CD14-positive monocyte (primary cell): ENCODE measurements around the gene CNP. TPM values are rescaled to one million over a fixed set of nuclear protein-coding genes. Genes with fewer than 3 reads are reported as not detected.

Source experiments
- DNase-seq, 3 donors: peaks; one replicate each; pipeline ENCODE4 v3.0.0-alpha.2; 2011 to 2022
- H2AFZ ChIP-seq: 2 replicates; pipeline ENCODE4 v1.6.0; 2012; ENCODE audit warnings: mild to moderate bottlenecking, low read depth, low read length, inconsistent platforms; ENCODE audit not compliant: insufficient read depth, poor library complexity, severe bottlenecking
- H3K27ac ChIP-seq, 2 donors: 1 replicate in 1 of 2; 2 replicates in 1 of 2; pipeline ENCODE4 v1.5.1; 2012 to 2013; ENCODE audit warnings: low read length in 2 of 2, control low read depth in 1 of 2, inconsistent platforms in 1 of 2, low read depth in 1 of 2, mild to moderate bottlenecking in 1 of 2
- H3K27me3 ChIP-seq, 2 donors: one replicate each; pipeline versions ENCODE4 v1.6.0 to v1.6.1; 2011 to 2013; ENCODE audit warnings: low read length in 2 of 2; ENCODE audit not compliant: control insufficient read depth in 2 of 2, insufficient read depth in 2 of 2
- H3K36me3 ChIP-seq, 2 donors: replicated peaks in 1 of 2; 1 replicate in 1 of 2; 2 replicates in 1 of 2; pipeline versions ENCODE4 v1.5.1 to v1.6.1; 2012 to 2013; ENCODE audit warnings: low read length in 2 of 2, control low read depth in 1 of 2, inconsistent platforms in 1 of 2, mild to moderate bottlenecking in 1 of 2; ENCODE audit not compliant: insufficient read depth in 2 of 2, control insufficient read depth in 1 of 2
- H3K4me1 ChIP-seq, 2 donors: 1 replicate in 1 of 2; 2 replicates in 1 of 2; pipeline versions ENCODE4 v1.5.1 to v1.6.1; 2012 to 2013; ENCODE audit warnings: low read length in 2 of 2, control low read depth in 1 of 2, inconsistent platforms in 1 of 2, mild to moderate bottlenecking in 1 of 2, moderate library complexity in 1 of 2; ENCODE audit not compliant: insufficient read depth in 2 of 2, control insufficient read depth in 1 of 2
- H3K4me2 ChIP-seq: replicated peaks from 2 replicates; pipeline ENCODE3; 2012; ENCODE audit warnings: low read length, moderate library complexity, mild to moderate bottlenecking; ENCODE audit not compliant: poor library complexity, severe bottlenecking; ENCODE audit errors: extremely low read depth
- H3K4me3 ChIP-seq, 3 experiments: fragments of 200-600 bp in 1 of 3; sonication (generic) in 1 of 3; replicated peaks in 1 of 3; 1 replicate in 2 of 3; 2 replicates in 1 of 3; pipeline ENCODE4 v1.5.1; 2011 to 2013; ENCODE audit warnings: low read length in 3 of 3, mild to moderate bottlenecking in 3 of 3, control low read depth in 2 of 3, low read depth in 2 of 3, inconsistent platforms in 1 of 3, moderate library complexity in 1 of 3
- H3K79me2 ChIP-seq: 2 replicates; pipeline ENCODE4 v1.6.0; 2012; ENCODE audit warnings: mild to moderate bottlenecking, control low read depth, inconsistent platforms, low read length, moderate library complexity; ENCODE audit not compliant: insufficient read depth
- H3K9ac ChIP-seq: 2 replicates; pipeline ENCODE4 v1.6.0; 2017; ENCODE audit warnings: low read length, mild to moderate bottlenecking; ENCODE audit not compliant: insufficient read depth, poor library complexity, severe bottlenecking
- H3K9me3 ChIP-seq, 2 donors: replicated peaks in 1 of 2; 1 replicate in 1 of 2; 2 replicates in 1 of 2; pipeline versions ENCODE4 v1.5.1 to v1.6.1; 2012 to 2013; ENCODE audit warnings: low read length in 2 of 2, control low read depth in 1 of 2; ENCODE audit not compliant: control insufficient read depth in 1 of 2, insufficient read depth in 1 of 2
- H4K20me1 ChIP-seq: 2 replicates; pipeline ENCODE4 v1.6.0; 2012; ENCODE audit warnings: mild to moderate bottlenecking, low read length, control low read depth, moderate library complexity; ENCODE audit not compliant: insufficient read depth
- H3K27ac Mint-ChIP-seq, 7 donors: one replicate each; pipeline ENCODE4 v1.8.0; 2020; ENCODE audit warnings: mild to moderate bottlenecking in 7 of 7, mixed read lengths in 7 of 7, moderate library complexity in 6 of 7, inconsistent platforms in 2 of 7
- H3K27me3 Mint-ChIP-seq, 3 donors: one replicate each; pipeline ENCODE4 v1.8.0; 2021 to 2022; ENCODE audit warnings: low read depth in 3 of 3, mild to moderate bottlenecking in 3 of 3, mixed read lengths in 3 of 3, moderate library complexity in 3 of 3, inconsistent platforms in 1 of 3
- H3K36me3 Mint-ChIP-seq, 2 donors: one replicate each; pipeline ENCODE4 v1.8.0; 2020; ENCODE audit warnings: mixed read lengths in 2 of 2, inconsistent platforms in 1 of 2, mild to moderate bottlenecking in 1 of 2
- H3K4me1 Mint-ChIP-seq: one replicate; pipeline ENCODE4 v1.8.0; 2020; ENCODE audit warnings: mild to moderate bottlenecking, mixed read lengths
- H3K4me3 Mint-ChIP-seq, 2 donors: one replicate each; pipeline ENCODE4 v1.8.0; 2020; ENCODE audit warnings: mild to moderate bottlenecking in 2 of 2, mixed read lengths in 2 of 2, moderate library complexity in 1 of 2
- H3K9me3 Mint-ChIP-seq, 7 donors: one replicate each; pipeline ENCODE4 v1.8.0; 2020 to 2022; ENCODE audit warnings: mixed read lengths in 7 of 7, mild to moderate bottlenecking in 6 of 7, moderate library complexity in 6 of 7, inconsistent platforms in 2 of 7
- CTCF ChIP-seq: fragments of 200-600 bp; IDR thresholded peaks from one replicate; pipeline ENCODE4 v1.8.0; 2022; ENCODE audit warnings: antibody characterized with exemption, mild to moderate bottlenecking
- WGBS: methylation state at CpG from one replicate; pipeline ENCODE4 v1.1.5; 2013; ENCODE audit warnings: missing lambda C conversion rate; ENCODE audit not compliant: insufficient coverage; 5-methylcytosine and 5-hydroxymethylcytosine counted together
- intact Hi-C, 2 donors: fragments of 100-400 bp; cut with micrococcal nuclease; formaldehyde crosslinking; loops; one replicate each; pipeline versions ENCODE4 v1.15.0 to v1.15.1; 2023
- polyA plus RNA-seq, 3 donors: library from polyadenylated mRNA; depleted of rRNA in 1 of 3; unstranded in 2 of 3; stranded (reverse) in 1 of 3; fragments of 300-500 nt in 2 of 3; fragments of >200 nt in 1 of 3; fragmentation: Illumina TruSeq in 2 of 3; gene quantifications; 1 replicate in 2 of 3; 2 replicates in 1 of 3; pipeline ENCODE4 v1.2.3, GENCODE V29; 2012 to 2021

The CNP gene
- polyA plus RNA-seq, 3 donors = 19.0 to 50.2 (median 47.0) TPM

GRCh38 chr17:41984454-41984853 lies 17.9 kb downstream of the CNP start:
- Mint-ChIP-seq H3K4me1 (no peaks in the 10 kb centered on the region), H3K27ac (peak overlapping the region in 2 of 7 donors; percentile 2 to 55), H3K9me3 (peaks cover 0 to 3% (median 0%) of the 10 kb centered on the region in 7 donors), H3K4me3 (no peak overlapping the region), H3K27me3 (peaks cover 0 to 1% (median 0%) of the 10 kb centered on the region in 3 donors), H3K36me3 (peaks cover 86 to 100% of the 10 kb centered on the region in 2 donors)
- Histone ChIP-seq H3K4me3 (no peak overlapping the region), H3K27ac (no peak overlapping the region), H3K79me2 (no peaks in the 10 kb centered on the region), H3K4me2 (no peak overlapping the region), H4K20me1 (peaks cover 39% of the 10 kb centered on the region), H3K9ac (no peak overlapping the region), H3K36me3 (peaks cover 91 to 97% of the 10 kb centered on the region in 2 donors), H3K4me1 (no peaks in the 10 kb centered on the region), H3K27me3 (no peaks in the 10 kb centered on the region), H3K9me3 (no peaks in the 10 kb centered on the region), H2AFZ (no peak overlapping the region)
- intact Hi-C loops = no loop called here
- TF ChIP-seq CTCF = no peak
- DNase-seq = no peak
- 91% methylated on average over 8 of the region's 8 CpGs for WGBS

- peaks cover 0 to 1% (median 0%) of the 10 kb centered on the region in 3 donors for H3K27me3 Mint-ChIP-seq
- Histone ChIP-seq H3K27me3 (no peaks in the 10 kb centered on the region), H3K4me3 (no peak overlapping the region), H3K79me2 (peaks cover 1% of the 10 kb centered on the region), H3K9me3 (no peaks in the 10 kb centered on the region), H3K27ac (no peak overlapping the region), H4K20me1 (peaks cover 54% of the 10 kb centered on the region), H3K9ac (no peak overlapping the region), H3K4me2 (no peak overlapping the region), H3K4me1 (no peaks in the 10 kb centered on the region), H2AFZ (no peak overlapping the region), H3K36me3 (peaks cover 95 to 100% of the 10 kb centered on the region in 2 donors)
- H3K4me3 Mint-ChIP-seq = no peak overlapping the region
- no peak for DNase-seq
- H3K9me3 Mint-ChIP-seq = peaks cover 0 to 2% (median 0%) of the 10 kb centered on the region in 7 donors
- intact Hi-C loops = no loop called here
- peaks cover 87 to 100% of the 10 kb centered on the region in 2 donors for H3K36me3 Mint-ChIP-seq
- no peak for TF ChIP-seq CTCF
- no peaks in the 10 kb centered on the region for H3K4me1 Mint-ChIP-seq
- WGBS = 93% methylated on average over 3 of the region's 8 CpGs
- H3K27ac Mint-ChIP-seq = no peak overlapping the region
Measured at GRCh38 chr17:41985919-41986318, 19.3 kb downstream of the CNP start.
